Inflammatory macrophage (primary cell): ENCODE data around the gene ZNF440.
A peak's percentile ranks its signal among the peaks of the same experiment; 100 is the strongest.
"Not testable (repeated sequence)": the region's sequence is repeated elsewhere in the genome, so short reads cannot be mapped to it uniquely, and the experiment has no call there.

Source experiments
- DNase-seq, 2 donors: peaks; one replicate each; pipeline ENCODE4 v3.0.0-alpha.2; 2020 to 2022

The ZNF440 gene

GRCh38 chr19:11828957-11829876 lies 15.1 kb downstream of the ZNF440 start:
- not testable (repeated sequence) for DNase-seq

- no peak for DNase-seq
These were observed 18.3 kb downstream of the ZNF440 start for GRCh38 chr19:11832253-11832912.

GRCh38 chr19:11833541-11833940 lies 19.5 kb downstream of the ZNF440 start:
- DNase-seq: no peak

GRCh38 chr19:11835626-11836066 lies 21.6 kb downstream of the ZNF440 start:
- not testable (repeated sequence) for DNase-seq

- DNase-seq: no peak
These were observed 29.6 kb downstream of the ZNF440 start for GRCh38 chr19:11843722-11844121.

- DNase-seq: not testable (repeated sequence)
These were observed 33.5 kb downstream of the ZNF440 start for GRCh38 chr19:11847615-11848014.

- no peak for DNase-seq
These were observed 34.1 kb downstream of the ZNF440 start for GRCh38 chr19:11848200-11848593.

- DNase-seq: peak; percentile 75 to 81
These were observed 34.8 kb downstream of the ZNF440 start, which contains the start of gene ZNF439 for GRCh38 chr19:11848594-11849469. TSS of gene ZNF439 (plus strand) at chr19:11848726. CDS start at chr19:11848868, 142 bp downstream.

- not testable (repeated sequence) for DNase-seq
These were observed 36.2 kb downstream of the ZNF440 start for GRCh38 chr19:11850289-11850688.

- DNase-seq: no peak
These were observed 39.3 kb downstream of the ZNF440 start for GRCh38 chr19:11853358-11853757.

GRCh38 chr19:11856596-11857250 lies 42.6 kb downstream of the ZNF440 start:
- DNase-seq: no peak

GRCh38 chr19:11860721-11861120 lies 46.6 kb downstream of the ZNF440 start:
- DNase-seq: no peak

- DNase-seq: no peak
These were observed 47.2 kb downstream of the ZNF440 start for GRCh38 chr19:11861301-11861700.

- DNase-seq: not testable (repeated sequence)
These were observed 53.7 kb downstream of the ZNF440 start for GRCh38 chr19:11867766-11868165.

- no peak for DNase-seq
These were observed 54.1 kb downstream of the ZNF440 start for GRCh38 chr19:11868188-11868587.

- no peak for DNase-seq
These were observed 58.6 kb downstream of the ZNF440 start for GRCh38 chr19:11872624-11873023.

- DNase-seq: no peak
These were observed 59.7 kb downstream of the ZNF440 start for GRCh38 chr19:11873762-11874161.

- DNase-seq: peak in 1 of 2 donors; percentile 12
These were observed 65.7 kb downstream of the ZNF440 start for GRCh38 chr19:11879687-11880266.

- no peak for DNase-seq
These were observed 66.5 kb downstream of the ZNF440 start for GRCh38 chr19:11880598-11880997.

- peak; percentile 66 to 70 for DNase-seq
These were observed 67.2 kb downstream of the ZNF440 start for GRCh38 chr19:11881151-11881800.

- DNase-seq: no peak
These were observed 68.5 kb downstream of the ZNF440 start for GRCh38 chr19:11882606-11883005.
